HEK293 (cell line): Measurements from ENCODE around the gene TIMM50.

Experiments used
- CTCF ChIP-seq: fragments of 450-650 bp; formaldehyde crosslinking; IDR thresholded peaks from 2 replicates; pipeline ENCODE4 v1.5.1; 2016; ENCODE audit warnings: missing biosample characterization, missing genetic modification characterization
- GLI2 ChIP-seq: fragments of 450-650 bp; formaldehyde crosslinking; IDR thresholded peaks from 2 replicates; pipeline ENCODE4; 2017; ENCODE audit warnings: missing biosample characterization, missing genetic modification characterization, low read depth, borderline replicate concordance
- GLI4 ChIP-seq: fragments of 450-650 bp; formaldehyde crosslinking; IDR thresholded peaks from 2 replicates; pipeline ENCODE4 v1.5.1; 2016; ENCODE audit warnings: missing biosample characterization, missing genetic modification characterization
- KLF1 ChIP-seq: fragments of 450-650 bp; formaldehyde crosslinking; IDR thresholded peaks from 2 replicates; pipeline ENCODE4 v1.5.1; 2016; ENCODE audit warnings: missing biosample characterization, missing genetic modification characterization
- YY1 ChIP-seq: fragments of 450-650 bp; formaldehyde crosslinking; IDR thresholded peaks from 2 replicates; pipeline ENCODE4 v1.5.1; 2018; ENCODE audit warnings: missing biosample characterization, missing genetic modification characterization
- ZEB2 ChIP-seq: fragments of 450-650 bp; formaldehyde crosslinking; IDR thresholded peaks from 2 replicates; pipeline ENCODE4 v1.5.1; 2016; ENCODE audit warnings: missing biosample characterization, missing genetic modification characterization
- ZNF202 ChIP-seq: fragments of 450-650 bp; formaldehyde crosslinking; IDR thresholded peaks from 2 replicates; pipeline ENCODE4 v1.5.1; 2016; ENCODE audit warnings: missing biosample characterization, missing genetic modification characterization, borderline replicate concordance
- ZNF621 ChIP-seq: fragments of 450-650 bp; formaldehyde crosslinking; IDR thresholded peaks from 2 replicates; pipeline ENCODE4 v1.5.1; 2017; ENCODE audit warnings: missing biosample characterization, missing genetic modification characterization
- ZNF629 ChIP-seq: fragments of 450-650 bp; formaldehyde crosslinking; IDR thresholded peaks from 2 replicates; pipeline ENCODE4 v1.5.1; 2017; ENCODE audit warnings: missing biosample characterization, missing genetic modification characterization
- ZNF639 ChIP-seq: fragments of 450-650 bp; formaldehyde crosslinking; IDR thresholded peaks from 2 replicates; pipeline ENCODE4 v1.5.1; 2016; ENCODE audit warnings: missing biosample characterization, missing genetic modification characterization
- ZNF785 ChIP-seq: fragments of 450-650 bp; formaldehyde crosslinking; IDR thresholded peaks from 2 replicates; pipeline ENCODE4 v1.5.1; 2016; ENCODE audit warnings: missing biosample characterization, missing genetic modification characterization

GRCh38 chr19:39474139-39474620, 6.5 kb upstream of the TIMM50 start:
- TF ChIP-seq GLI4 (tag by site-specific recombination), result no peak
- no peak for TF ChIP-seq YY1 (tag by site-specific recombination)
- TF ChIP-seq CTCF, result peak; percentile 99
- TF ChIP-seq ZNF785, result no peak; the same call in 1 of the 2 replicates
- no peak for TF ChIP-seq ZNF202
- TF ChIP-seq GLI2, result no peak
- TF ChIP-seq ZEB2 (tag by site-specific recombination), result no peak; the same call in 1 of the 2 replicates
- no peak for TF ChIP-seq ZNF629 (tag by site-specific recombination)
- TF ChIP-seq ZNF639 (tag by site-specific recombination), result no peak
- peak; percentile 16; the same call in 1 of the 2 replicates for TF ChIP-seq KLF1
- TF ChIP-seq ZNF621 (tag by site-specific recombination), result no peak
